ENCODE measurements around the gene LRRTM2. TPM values are rescaled to one million over a fixed set of nuclear protein-coding genes. Genes with fewer than 3 reads are reported as not detected.
"Not testable (repeated sequence)": the region's sequence is repeated elsewhere in the genome, so short reads cannot be mapped to it uniquely, and the experiment has no call there.

LRRTM2 gene
- total and polyA plus RNA-seq, 3 donors from 2014 or later: 0.09 to 0.19 (median 0.16) TPM

DNA sequence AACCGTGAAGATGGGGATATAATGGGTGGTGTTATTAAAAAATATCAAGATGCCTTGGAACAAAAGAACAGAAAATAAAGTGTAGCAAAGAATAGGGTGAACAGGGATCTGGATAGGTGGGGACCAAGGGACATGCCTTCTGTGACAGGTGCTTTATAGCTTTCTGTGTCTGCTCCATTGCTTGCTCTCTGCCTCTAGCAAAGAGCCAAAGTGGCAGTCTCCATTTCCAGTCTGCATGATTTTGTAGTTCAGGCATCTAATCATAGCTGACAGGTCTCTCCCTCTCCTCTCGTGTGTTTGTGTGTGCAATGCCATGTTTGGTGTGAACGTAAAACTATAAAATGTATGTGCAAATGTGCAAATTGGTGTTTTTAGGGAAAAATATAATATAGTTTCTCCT lies 35.0 kb downstream of the LRRTM2 start:
- H3K4me3 ChIP-seq: no peak overlapping the region
- TF ChIP-seq, protein P1, sequence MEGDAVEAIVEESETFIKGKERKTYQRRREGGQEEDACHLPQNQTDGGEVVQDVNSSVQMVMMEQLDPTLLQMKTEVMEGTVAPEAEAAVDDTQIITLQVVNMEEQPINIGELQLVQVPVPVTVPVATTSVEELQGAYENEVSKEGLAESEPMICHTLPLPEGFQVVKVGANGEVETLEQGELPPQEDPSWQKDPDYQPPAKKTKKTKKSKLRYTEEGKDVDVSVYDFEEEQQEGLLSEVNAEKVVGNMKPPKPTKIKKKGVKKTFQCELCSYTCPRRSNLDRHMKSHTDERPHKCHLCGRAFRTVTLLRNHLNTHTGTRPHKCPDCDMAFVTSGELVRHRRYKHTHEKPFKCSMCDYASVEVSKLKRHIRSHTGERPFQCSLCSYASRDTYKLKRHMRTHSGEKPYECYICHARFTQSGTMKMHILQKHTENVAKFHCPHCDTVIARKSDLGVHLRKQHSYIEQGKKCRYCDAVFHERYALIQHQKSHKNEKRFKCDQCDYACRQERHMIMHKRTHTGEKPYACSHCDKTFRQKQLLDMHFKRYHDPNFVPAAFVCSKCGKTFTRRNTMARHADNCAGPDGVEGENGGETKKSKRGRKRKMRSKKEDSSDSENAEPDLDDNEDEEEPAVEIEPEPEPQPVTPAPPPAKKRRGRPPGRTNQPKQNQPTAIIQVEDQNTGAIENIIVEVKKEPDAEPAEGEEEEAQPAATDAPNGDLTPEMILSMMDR (IDR thresholded peaks at IDR 0.05): no peak
- no peaks in the 10 kb centered on the region for H3K36me3 ChIP-seq (ENCODE audit: low read depth, missing control alignments)
- DNase-seq: no peak
- H3K27ac ChIP-seq: no peak overlapping the region
- no peaks in the 10 kb centered on the region for H3K9me3 ChIP-seq
- WGBS, 2 donors: 73 to 78% methylated on average over 3 of the region's 3 CpGs
- intact Hi-C loops (cut with DNase I; ENCODE audit: low total_unique reads): no loop called here
- no peaks in the 10 kb centered on the region for H3K27me3 ChIP-seq
- peaks cover 20% of the 10 kb centered on the region for H3K4me1 ChIP-seq

DNA sequence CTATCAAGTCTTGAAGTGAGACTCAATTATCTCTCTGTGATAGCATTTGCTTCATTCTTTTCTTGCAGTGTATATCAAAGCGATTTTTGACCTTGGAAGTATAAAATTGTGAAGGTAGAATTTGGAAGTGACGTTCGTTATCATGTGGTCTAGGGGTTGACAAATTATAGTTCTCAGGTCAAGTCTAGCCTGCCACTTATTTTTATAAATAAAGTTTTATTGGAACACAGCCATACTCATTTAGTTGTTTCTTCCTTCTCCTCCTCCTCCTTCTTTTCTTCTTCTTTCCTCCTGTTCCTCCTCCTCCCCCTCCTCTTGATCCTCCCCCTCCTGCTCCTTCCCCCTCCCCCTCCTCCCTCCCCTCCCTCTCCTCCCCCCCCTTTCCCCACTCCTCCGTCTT lies 38.0 kb downstream of the LRRTM2 start:
- TF ChIP-seq POLR2A (IDR thresholded peaks at IDR 0.05): no peak
- TF ChIP-seq, protein P1 (IDR thresholded peaks at IDR 0.05): no peak
- Histone ChIP-seq H3K27ac (no peak overlapping the region), H3K9me3 (no peaks in the 10 kb centered on the region), H3K4me1 (no peaks in the 10 kb centered on the region), H3K4me3 (no peak overlapping the region), H3K27me3 (no peaks in the 10 kb centered on the region), H3K36me3 (ENCODE audit: low read depth, missing control alignments) (no peaks in the 10 kb centered on the region)
- WGBS, 2 donors: 75 to 89% methylated on average over 4 of the region's 4 CpGs
- DNase-seq: no peak
- intact Hi-C loops (cut with DNase I; ENCODE audit: low total_unique reads): no loop called here

DNA sequence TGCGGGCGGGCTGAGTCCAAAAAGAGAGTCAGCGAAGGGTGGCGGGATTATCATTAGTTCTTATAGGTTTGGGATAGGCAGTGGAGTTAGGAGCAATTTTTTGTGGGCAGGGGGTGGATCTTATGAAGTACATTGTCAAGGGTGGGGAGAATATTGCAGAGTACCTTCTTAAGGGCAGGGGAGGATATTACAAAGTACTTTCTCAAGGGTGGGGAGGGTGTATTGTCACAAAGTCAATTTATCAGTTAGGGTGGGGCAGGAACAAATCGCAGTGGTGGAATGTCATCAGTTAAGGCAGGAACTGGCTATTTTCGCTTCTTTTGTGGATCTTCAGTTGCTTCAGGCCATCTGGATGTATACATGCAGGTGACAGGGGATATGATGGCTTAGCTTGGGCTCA lies 40.3 kb downstream of the LRRTM2 start:
- H3K4me1 ChIP-seq; intact Hi-C loops (cut with DNase I; ENCODE audit: low total_unique reads); H3K27ac ChIP-seq; DNase-seq; H3K27me3 ChIP-seq; H3K36me3 ChIP-seq (ENCODE audit: low read depth, missing control alignments); H3K9me3 ChIP-seq; H3K4me3 ChIP-seq: not testable (repeated sequence)
- WGBS, 2 donors: 93 to 95% methylated on average over 6 of the region's 6 CpGs

DNA sequence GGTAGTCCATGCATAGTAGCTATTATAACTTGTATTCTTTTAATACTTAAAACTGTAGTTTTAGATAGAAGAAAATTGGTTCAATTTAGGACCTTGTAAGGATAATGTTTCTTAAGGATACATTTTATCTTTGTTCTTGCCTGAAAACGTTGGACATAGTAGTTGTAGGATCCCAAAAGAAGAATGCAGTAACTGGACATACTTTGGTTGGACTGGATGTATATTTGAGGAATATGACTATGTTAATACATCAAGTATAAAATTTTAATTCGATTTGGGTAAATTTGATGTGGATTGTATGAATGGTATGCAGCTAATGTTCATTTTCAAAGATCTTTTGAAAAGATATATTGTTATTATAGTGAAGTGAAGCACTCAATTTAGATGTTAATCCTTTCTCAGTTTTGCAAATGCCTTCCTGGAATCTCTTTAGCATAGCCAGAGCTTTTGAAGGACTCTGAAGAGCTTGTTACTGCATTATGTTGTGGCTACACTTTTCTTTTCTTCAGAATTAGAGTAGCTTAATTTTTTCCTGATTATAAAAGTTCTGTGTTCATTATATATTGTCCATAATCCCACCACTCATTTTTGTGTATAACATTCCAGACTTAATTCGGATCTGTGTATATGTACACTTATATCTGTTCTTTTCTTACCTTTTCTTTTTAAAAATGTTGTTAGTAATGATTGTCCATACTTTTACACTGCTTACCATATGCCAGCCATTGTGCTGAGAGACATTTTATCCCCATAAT lies 41.2 kb downstream of the LRRTM2 start:
- no peak overlapping the region for H3K27ac ChIP-seq
- TF ChIP-seq POLR2A (IDR thresholded peaks at IDR 0.05): no peak
- TF ChIP-seq, protein P1 (IDR thresholded peaks at IDR 0.05): no peak
- no peak overlapping the region for H3K4me3 ChIP-seq
- H3K36me3 ChIP-seq (ENCODE audit: low read depth, missing control alignments): no peaks in the 10 kb centered on the region
- H3K9me3 ChIP-seq: no peaks in the 10 kb centered on the region
- intact Hi-C loops (cut with DNase I; ENCODE audit: low total_unique reads): no loop called here
- no peak for DNase-seq
- no peaks in the 10 kb centered on the region for H3K4me1 ChIP-seq
- H3K27me3 ChIP-seq: no peaks in the 10 kb centered on the region
- WGBS, 2 donors: 40 to 47% methylated on average over 3 of the region's 3 CpGs

DNA sequence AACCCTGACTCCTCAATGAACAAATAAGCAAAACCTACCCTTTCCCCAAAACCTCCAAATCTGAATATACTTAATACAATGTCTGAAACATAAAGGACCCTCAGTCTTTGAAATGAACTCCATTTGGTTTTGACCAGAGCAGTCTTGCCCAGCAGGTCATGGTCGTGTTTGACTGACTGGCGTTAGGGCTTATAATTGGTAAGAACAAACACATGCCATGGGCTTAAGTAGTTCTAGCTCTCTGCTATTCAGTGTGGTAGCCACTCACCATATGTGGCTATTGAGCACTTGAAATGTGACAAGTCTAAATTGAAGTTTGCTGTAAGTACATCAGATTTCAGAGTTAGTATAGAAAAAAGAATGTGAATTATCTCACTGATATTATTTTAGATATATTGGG lies 42.1 kb downstream of the LRRTM2 start:
- H3K27ac ChIP-seq: no peak overlapping the region
- intact Hi-C loops (cut with DNase I; ENCODE audit: low total_unique reads): no loop called here
- H3K36me3 ChIP-seq (ENCODE audit: low read depth, missing control alignments): no peaks in the 10 kb centered on the region
- no peaks in the 10 kb centered on the region for H3K27me3 ChIP-seq
- 91 to 93% methylated on average over 2 of the region's 2 CpGs for WGBS, 2 donors
- H3K9me3 ChIP-seq: no peaks in the 10 kb centered on the region
- H3K4me3 ChIP-seq: no peak overlapping the region
- no peaks in the 10 kb centered on the region for H3K4me1 ChIP-seq
- DNase-seq: no peak
- TF ChIP-seq, protein P1 (IDR thresholded peaks at IDR 0.05): no peak
- no peak for TF ChIP-seq POLR2A (IDR thresholded peaks at IDR 0.05)

Measured in testis (tissue), 3 donors.